Measurements from ENCODE around the gene SPN. TPM values are rescaled to one million over a fixed set of nuclear protein-coding genes. Genes with fewer than 3 reads are reported as not detected.

The SPN gene
- total and polyA plus RNA-seq, 2 donors from 2014 or later: 1.0 to 8.8 TPM

- Histone ChIP-seq H3K27me3 (ENCODE audit: control insufficient read depth, insufficient read depth, low read length) (no peaks in the 10 kb centered on the region), H3K9ac (ENCODE audit: low read length in 3 of 3) (no peak overlapping the region), H3K4me1 (ENCODE audit: control insufficient read depth in 2 of 3, insufficient read depth in 2 of 3, low read depth in 1 of 3, low read length in 3 of 3) (peaks cover 0 to 2% (median 0%) of the 10 kb centered on the region in 3 donors), H3K9me3 (ENCODE audit: control insufficient read depth in 2 of 3, insufficient read depth in 1 of 3, low read length in 3 of 3) (no peaks in the 10 kb centered on the region), H3K27ac (ENCODE audit: low read depth in 2 of 2, low read length in 2 of 2) (no peak overlapping the region), H3K36me3 (ENCODE audit: control insufficient read depth in 2 of 3, insufficient read depth in 3 of 3, low read length in 3 of 3) (no peaks in the 10 kb centered on the region), H3K4me3 (ENCODE audit: low read length in 3 of 3) (no peak overlapping the region)
- intact Hi-C loops (cut with DNase I): no loop called here
- TF ChIP-seq CTCF (IDR thresholded peaks at IDR 0.05; ENCODE audit: borderline replicate concordance, extremely low read depth, insufficient read depth): no peak
- DNase-seq: no peak
- FAIRE-seq: no peak
Observed at GRCh38 chr16:29683543-29684090, 20.6 kb downstream of the SPN start.

- H3K36me3 ChIP-seq (ENCODE audit: control insufficient read depth in 2 of 3, insufficient read depth in 3 of 3, low read length in 3 of 3): no peaks in the 10 kb centered on the region
- no peaks in the 10 kb centered on the region for H3K27me3 ChIP-seq (ENCODE audit: control insufficient read depth, insufficient read depth, low read length)
- DNase-seq (no peak), FAIRE-seq (no peak)
- no peaks in the 10 kb centered on the region for H3K9me3 ChIP-seq (ENCODE audit: control insufficient read depth in 2 of 3, insufficient read depth in 1 of 3, low read length in 3 of 3)
- peaks cover 0 to 2% (median 0%) of the 10 kb centered on the region in 3 donors for H3K4me1 ChIP-seq (ENCODE audit: control insufficient read depth in 2 of 3, insufficient read depth in 2 of 3, low read depth in 1 of 3, low read length in 3 of 3)
- H3K4me3 ChIP-seq (ENCODE audit: low read length in 3 of 3): no peak overlapping the region
- H3K27ac ChIP-seq (ENCODE audit: low read depth in 2 of 2, low read length in 2 of 2): no peak overlapping the region
- H3K9ac ChIP-seq (ENCODE audit: low read length in 3 of 3): no peak overlapping the region
- TF ChIP-seq CTCF (IDR thresholded peaks at IDR 0.05; ENCODE audit: borderline replicate concordance, extremely low read depth, insufficient read depth): no peak
- intact Hi-C loops (cut with DNase I): no loop called here
Observed at GRCh38 chr16:29684679-29685078, 21.6 kb downstream of the SPN start.

GRCh38 chr16:29686740-29687332 lies 23.8 kb downstream of the SPN start:
- FAIRE-seq (no peak), DNase-seq (no peak)
- Histone ChIP-seq H3K27me3 (ENCODE audit: control insufficient read depth, insufficient read depth, low read length) (no peaks in the 10 kb centered on the region), H3K4me1 (ENCODE audit: control insufficient read depth in 2 of 3, insufficient read depth in 2 of 3, low read depth in 1 of 3, low read length in 3 of 3) (no peaks in the 10 kb centered on the region), H3K9ac (ENCODE audit: low read length in 3 of 3) (no peak overlapping the region), H3K36me3 (ENCODE audit: control insufficient read depth in 2 of 3, insufficient read depth in 3 of 3, low read length in 3 of 3) (no peaks in the 10 kb centered on the region), H3K4me3 (ENCODE audit: low read length in 3 of 3) (no peak overlapping the region), H3K9me3 (ENCODE audit: control insufficient read depth in 2 of 3, insufficient read depth in 1 of 3, low read length in 3 of 3) (no peaks in the 10 kb centered on the region), H3K27ac (ENCODE audit: low read depth in 2 of 2, low read length in 2 of 2) (no peak overlapping the region)
- no peak for TF ChIP-seq CTCF (IDR thresholded peaks at IDR 0.05; ENCODE audit: borderline replicate concordance, extremely low read depth, insufficient read depth)
- intact Hi-C loops (cut with DNase I): no loop called here
